Measurements from ENCODE around the gene TPRKB.
"Not testable (repeated sequence)": the region's sequence is repeated elsewhere in the genome, so short reads cannot be mapped to it uniquely, and the experiment has no call there.

The TPRKB gene

GRCh38 chr2:73698101-73698500 is 39.0 kb downstream of the TPRKB start:
- DNase-seq = no peak

- no peak for DNase-seq
These were observed 39.5 kb downstream of the TPRKB start for GRCh38 chr2:73697606-73698005.

GRCh38 chr2:73696985-73697384 is 40.2 kb downstream of the TPRKB start:
- DNase-seq = not testable (repeated sequence)

GRCh38 chr2:73696521-73696920 is 40.6 kb downstream of the TPRKB start:
- DNase-seq = not testable (repeated sequence)

GRCh38 chr2:73690372-73691088 is 46.6 kb downstream of the TPRKB start:
- peak; percentile 12 to 34 for DNase-seq

GRCh38 chr2:73688494-73688893 is 48.7 kb downstream of the TPRKB start:
- not testable (repeated sequence) for DNase-seq

- DNase-seq = no peak
These were observed 51.2 kb downstream of the TPRKB start for GRCh38 chr2:73685764-73686438.

GRCh38 chr2:73684905-73685304 is 52.2 kb downstream of the TPRKB start:
- DNase-seq = not testable (repeated sequence)

- DNase-seq = not testable (repeated sequence)
These were observed 52.8 kb downstream of the TPRKB start for GRCh38 chr2:73684325-73684724.

GRCh38 chr2:73679951-73680571 is 57.1 kb downstream of the TPRKB start:
- peak; percentile 52 to 64 for DNase-seq

All from Kasumi-1 (cell line).